Muscle layer of duodenum (tissue), 2 donors: ENCODE results near the gene SLC1A2.

ENCODE experiments used
- H3K27ac ChIP-seq: one replicate; pipeline ENCODE4 v1.7.0; 2013; ENCODE audit warnings: mild to moderate bottlenecking, low read length
- H3K27me3 ChIP-seq: one replicate; pipeline ENCODE4 v1.7.0; 2013; ENCODE audit warnings: low read depth, mild to moderate bottlenecking, control low read depth, low read length
- H3K36me3 ChIP-seq, 2 donors: one replicate each; pipeline ENCODE4 v1.7.0; 2013; ENCODE audit warnings: low read length in 2 of 2, control low read depth in 1 of 2, mild to moderate bottlenecking in 1 of 2; ENCODE audit not compliant: insufficient read depth in 2 of 2, control insufficient read depth in 1 of 2
- H3K4me1 ChIP-seq, 2 donors: one replicate each; pipeline ENCODE4 v1.7.0; 2013; ENCODE audit warnings: low read length in 2 of 2, mild to moderate bottlenecking in 2 of 2, control low read depth in 1 of 2, moderate library complexity in 1 of 2; ENCODE audit not compliant: insufficient read depth in 2 of 2, control insufficient read depth in 1 of 2
- H3K4me3 ChIP-seq, 2 donors: one replicate each; pipeline ENCODE4 v1.7.0; 2013; ENCODE audit warnings: low read length in 2 of 2, low read depth in 1 of 2, mild to moderate bottlenecking in 1 of 2
- H3K9me3 ChIP-seq, 2 donors: one replicate each; pipeline ENCODE4 v1.7.0; 2013; ENCODE audit warnings: low read length in 2 of 2, control low read depth in 1 of 2, mild to moderate bottlenecking in 1 of 2; ENCODE audit not compliant: control insufficient read depth in 1 of 2
- donor health status: healthy.

The SLC1A2 gene

DNA sequence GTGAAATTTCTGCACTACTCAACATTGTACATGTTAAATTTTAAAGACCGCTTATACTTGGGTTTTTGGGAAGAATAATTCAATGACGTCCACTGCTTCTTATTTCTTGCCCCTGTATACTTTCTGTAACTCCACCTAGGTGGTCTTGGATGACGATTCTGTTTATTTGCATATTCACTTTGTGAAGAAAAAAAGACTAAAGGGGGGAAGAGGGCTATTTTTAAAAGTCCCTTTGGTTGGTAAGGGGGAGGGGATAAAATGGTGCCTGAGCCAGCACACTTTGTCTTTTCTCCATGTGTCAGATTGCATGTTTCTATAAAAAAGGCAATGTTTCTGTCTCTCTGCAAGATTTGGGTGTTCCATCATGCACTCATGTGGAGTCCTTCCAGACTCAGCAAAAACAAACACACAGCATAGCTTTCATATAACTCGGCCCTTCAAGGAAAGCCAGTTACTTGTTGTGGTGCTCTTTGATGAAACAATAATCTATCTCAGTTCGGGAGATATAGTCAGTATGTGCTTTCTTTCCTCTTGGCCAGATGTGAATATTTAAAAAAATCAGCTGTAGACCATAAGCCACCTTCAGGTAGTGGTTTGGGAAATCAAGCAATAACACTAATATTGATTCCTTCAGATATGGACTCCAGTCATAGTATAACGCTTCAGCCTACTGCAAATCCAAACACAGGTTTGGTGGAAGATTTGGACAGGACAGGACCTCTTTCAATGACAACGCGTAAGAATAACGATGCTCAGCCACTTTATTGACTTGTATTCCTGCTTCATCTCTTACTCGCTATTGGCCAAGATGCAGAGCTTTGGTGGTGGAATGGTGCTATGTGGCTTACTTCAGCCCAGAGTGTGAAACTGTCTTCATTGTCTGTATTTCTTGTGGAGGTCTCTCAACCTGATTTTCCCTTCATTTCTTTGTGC is 211.6 kb downstream of the SLC1A2 start:
- peaks cover 23 to 46% of the 10 kb centered on the region in 2 donors for H3K36me3 ChIP-seq

DNA sequence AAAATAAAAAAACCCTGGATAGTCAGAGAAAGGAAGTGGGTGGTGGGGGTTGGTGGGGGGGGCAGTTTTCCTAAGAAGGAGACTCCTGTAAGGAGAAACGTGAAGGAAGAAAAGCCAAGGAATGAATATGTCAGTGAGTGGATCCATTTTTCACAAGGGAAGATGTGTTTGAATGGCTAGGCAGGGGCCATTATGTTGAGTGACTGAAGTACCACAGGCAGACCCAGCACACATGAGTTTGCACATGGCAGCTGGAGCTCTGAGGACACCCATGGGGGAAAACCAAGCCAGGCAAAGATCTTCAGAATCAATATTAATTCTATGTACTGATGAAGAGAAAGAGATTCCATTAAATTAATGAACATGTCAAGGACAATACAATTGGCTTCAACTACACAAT is 212.7 kb downstream of the SLC1A2 start:
- H3K36me3 ChIP-seq: peaks cover 27 to 52% of the 10 kb centered on the region in 2 donors
- peaks cover 5 to 8% of the 10 kb centered on the region in 2 donors for H3K9me3 ChIP-seq
- H3K4me3 ChIP-seq: no peak overlapping the region
- no peaks in the 10 kb centered on the region for H3K27me3 ChIP-seq
- no peak overlapping the region for H3K27ac ChIP-seq
- peaks cover 0 to 4% of the 10 kb centered on the region in 2 donors for H3K4me1 ChIP-seq

More for the DNA sequence above, 211.6 kb downstream of the SLC1A2 start:
- H3K27me3 ChIP-seq: no peaks in the 10 kb centered on the region
- peaks cover 0 to 4% of the 10 kb centered on the region in 2 donors for H3K4me1 ChIP-seq
- H3K4me3 ChIP-seq: no peak overlapping the region
- H3K27ac ChIP-seq: no peak overlapping the region
- H3K9me3 ChIP-seq: peaks cover 5 to 8% of the 10 kb centered on the region in 2 donors

DNA sequence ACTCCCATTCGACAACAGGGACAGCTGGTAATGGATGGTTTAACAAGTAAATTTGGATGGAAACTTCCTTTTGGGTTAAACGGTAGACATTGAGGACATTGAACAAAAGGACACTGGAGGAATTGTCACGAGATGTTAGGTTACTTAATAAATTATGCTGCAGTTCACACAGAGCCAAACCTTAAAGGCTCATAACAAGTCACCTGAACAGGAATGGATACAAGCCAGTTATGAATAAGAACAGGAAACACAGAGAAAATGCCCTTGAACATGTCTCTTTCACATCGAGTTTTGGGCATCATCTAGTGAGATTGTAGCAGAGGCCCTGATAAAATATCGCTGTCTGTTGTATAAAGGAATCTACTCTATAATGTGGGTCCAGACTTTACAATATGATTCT is 214.7 kb downstream of the SLC1A2 start:
- H3K36me3 ChIP-seq: peaks cover 40 to 62% of the 10 kb centered on the region in 2 donors
- no peaks in the 10 kb centered on the region for H3K27me3 ChIP-seq

More for the DNA sequence above, 214.7 kb downstream of the SLC1A2 start:
- H3K27ac ChIP-seq: no peak overlapping the region
- H3K4me1 ChIP-seq: peaks cover 0 to 4% of the 10 kb centered on the region in 2 donors
- H3K9me3 ChIP-seq: peaks cover under 1 to 1% of the 10 kb centered on the region in 2 donors
- no peak overlapping the region for H3K4me3 ChIP-seq
